Fibroblast of skin of left quadriceps (primary cell): ENCODE measurements around the gene MME.

ENCODE experiments used
- DNase-seq, 2 experiments: peaks; one replicate each; pipeline ENCODE4 v3.0.0-alpha.2; 2013; ENCODE audit warnings: low read depth in 2 of 2

MME gene

DNA sequence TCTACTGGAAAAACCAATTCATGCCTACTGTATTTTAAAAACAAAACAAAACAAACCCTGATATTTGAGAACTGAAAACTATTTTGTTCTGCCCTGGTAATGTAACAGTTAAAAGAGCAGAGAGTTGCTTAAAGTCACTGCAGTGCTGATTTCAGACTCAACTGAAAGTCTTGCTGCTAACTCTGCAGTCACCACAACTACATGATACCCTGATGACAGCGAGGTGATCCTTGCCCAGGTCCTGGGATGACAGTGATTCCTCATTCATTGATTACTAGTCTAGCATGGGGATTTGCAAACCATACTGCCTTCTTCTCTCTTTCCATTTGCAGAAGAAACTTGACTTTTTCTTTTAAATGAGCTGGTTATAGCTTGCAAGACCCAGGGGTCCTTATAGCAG lies 67.5 kb downstream of the MME start:
- DNase-seq: no peak

DNA sequence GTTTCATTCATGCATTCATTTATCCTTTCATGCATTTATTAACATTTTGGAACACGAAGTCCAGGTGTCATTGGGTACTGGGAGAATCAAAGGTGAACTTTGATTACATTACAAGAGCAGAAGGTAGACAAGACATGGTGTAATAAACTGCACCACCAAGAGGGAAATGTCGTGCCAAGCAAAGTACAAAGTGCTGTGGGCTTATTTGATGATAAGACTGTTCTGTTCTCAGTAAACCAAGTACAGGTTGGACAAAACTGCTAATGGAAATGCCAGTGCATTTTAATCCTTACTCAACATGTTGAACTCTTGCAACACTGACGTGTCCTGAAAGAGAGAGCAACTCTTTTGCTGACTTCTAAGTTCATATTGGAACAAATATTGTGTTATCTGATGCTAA lies 69.4 kb downstream of the MME start:
- no peak for DNase-seq

DNA sequence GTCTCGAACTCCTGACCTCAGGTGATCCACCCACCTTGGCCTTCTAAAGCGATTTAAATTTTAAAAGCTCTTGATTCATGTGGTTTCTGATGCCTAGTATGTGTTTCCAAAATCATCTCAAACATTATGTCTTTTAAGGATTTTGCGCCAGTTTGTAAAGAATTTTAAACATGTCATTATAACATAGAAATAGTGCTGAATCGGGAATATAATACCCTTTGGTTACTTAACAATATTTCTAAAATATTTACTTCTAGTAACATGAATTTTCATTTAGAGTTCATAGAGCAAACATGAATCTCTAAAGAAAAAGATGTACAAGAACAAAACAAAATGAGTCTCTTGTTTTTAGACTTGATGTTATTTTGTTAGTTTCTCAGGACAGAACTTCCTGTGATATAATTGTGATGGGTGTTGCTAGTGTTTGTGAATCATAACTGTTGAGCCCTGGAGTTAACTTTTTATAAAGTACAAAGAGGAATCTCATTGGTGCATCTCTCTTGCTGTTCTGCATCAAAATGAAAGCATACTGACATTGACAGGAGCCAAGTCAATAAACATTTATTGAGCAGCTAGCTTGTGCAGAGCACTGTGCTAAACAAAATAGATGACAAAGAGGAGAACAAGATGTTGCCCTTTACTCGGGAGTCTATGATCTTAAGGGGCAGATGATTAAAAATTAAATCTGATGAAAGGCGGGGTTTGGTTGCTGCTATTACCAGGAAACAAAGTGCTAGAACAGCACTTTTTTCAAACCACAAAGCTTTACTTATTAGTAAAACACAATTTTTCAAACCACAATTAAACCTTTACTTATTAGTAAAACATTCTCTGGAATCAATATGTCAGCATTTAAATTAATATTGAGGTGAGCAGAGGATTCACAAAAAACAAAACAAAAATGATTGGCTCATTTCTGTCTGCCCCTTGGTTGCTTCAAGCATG lies 73.4 kb downstream of the MME start:
- DNase-seq: no peak

DNA sequence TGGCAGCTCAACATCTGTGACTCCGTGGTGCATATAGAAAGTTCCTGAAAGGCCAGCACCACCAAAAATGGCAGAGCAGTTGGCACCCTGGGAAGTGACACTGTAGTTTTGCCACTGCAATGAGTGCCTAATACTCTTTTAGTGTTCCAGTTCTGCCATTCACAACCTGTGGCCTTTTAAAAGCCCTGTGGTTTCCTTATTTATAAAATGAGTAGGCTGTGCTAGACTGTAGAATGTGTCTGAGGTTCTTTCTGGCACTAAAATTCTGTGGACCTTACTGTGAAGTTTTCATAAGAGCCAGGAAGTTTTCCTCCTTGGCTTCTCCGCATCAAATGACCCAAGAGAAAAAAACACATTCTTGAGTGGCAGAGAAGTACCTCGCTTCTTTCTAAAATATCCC lies 74.1 kb downstream of the MME start:
- no peak for DNase-seq

DNA sequence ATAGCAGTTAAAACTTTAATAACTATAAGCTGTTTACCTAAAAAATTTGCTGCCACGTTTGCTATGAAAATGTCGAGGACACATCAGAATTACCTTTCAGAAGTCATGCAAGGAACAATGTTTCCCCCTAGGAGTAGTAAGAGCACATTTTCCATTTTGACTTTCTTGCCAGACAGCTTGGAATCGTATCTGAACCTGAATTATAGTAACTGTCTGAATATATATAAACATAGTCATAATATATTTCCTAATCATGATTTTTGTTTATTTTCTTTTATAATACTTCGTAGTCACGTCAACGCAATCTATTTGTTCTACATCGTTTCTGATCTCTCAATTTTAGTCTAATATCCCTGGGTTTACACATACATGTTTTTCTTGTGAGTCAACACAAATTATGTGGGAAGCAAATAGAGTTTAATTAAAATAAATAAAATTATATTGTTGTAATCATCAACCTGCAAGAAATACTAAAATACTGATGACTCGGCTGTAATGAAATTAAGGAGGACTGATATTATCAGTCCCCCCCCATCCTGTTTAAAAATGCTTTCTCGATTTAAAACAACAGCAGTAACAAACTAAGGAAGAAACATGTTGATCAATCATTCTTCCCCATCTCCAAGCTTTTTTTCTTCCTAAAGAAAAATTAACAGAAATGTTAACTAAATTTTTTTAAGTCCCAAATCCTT lies 78.4 kb downstream of the MME start:
- no peak for DNase-seq

DNA sequence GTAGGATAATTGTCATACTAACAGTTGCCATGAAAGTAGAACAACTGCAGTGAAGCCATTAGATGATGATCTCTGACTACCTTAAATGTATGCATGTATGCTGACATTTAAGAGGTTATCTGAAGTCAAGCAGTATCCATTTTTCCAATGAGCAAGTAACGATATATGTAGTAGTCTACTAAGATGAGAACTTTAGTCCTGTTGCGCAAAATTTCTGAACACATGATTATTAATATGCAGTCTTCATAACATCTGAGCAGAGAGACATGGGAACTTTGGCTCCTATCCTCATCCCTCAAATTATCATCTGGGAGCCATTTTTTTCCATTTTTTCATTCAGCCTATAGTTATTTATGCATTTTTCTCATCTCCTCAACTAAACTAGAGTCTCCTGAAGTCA lies 79.2 kb downstream of the MME start:
- DNase-seq: no peak

DNA sequence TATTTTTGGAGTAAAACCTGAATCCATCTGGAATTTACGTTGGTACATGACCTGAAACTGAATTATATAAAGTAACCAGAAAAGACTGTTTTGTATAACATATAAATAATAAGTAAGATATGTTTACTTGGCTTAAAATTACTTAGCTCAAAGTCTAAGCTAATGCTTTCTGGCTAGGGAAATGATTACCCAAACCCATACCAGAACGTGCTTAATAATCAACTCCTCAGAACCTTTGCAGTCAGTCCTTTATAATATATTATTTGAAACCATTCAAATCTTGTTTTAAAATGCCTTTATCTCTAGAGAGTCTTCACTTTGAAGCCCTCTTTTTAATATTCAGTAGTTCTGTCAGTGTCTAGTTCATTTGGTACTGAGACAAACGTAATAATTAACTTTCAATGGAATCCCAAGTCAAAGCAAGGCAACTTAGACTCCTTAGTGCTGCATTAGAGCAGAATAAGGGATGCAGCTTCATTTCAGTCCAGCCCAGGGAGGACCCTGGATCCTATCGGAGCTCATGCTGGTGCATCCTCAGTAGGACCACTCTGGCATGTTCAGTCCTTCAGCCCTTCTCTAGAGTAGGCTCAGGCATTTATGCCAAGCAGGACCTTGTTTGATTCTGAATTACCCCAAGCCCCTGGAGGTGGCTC lies 81.6 kb downstream of the MME start:
- no peak for DNase-seq

DNA sequence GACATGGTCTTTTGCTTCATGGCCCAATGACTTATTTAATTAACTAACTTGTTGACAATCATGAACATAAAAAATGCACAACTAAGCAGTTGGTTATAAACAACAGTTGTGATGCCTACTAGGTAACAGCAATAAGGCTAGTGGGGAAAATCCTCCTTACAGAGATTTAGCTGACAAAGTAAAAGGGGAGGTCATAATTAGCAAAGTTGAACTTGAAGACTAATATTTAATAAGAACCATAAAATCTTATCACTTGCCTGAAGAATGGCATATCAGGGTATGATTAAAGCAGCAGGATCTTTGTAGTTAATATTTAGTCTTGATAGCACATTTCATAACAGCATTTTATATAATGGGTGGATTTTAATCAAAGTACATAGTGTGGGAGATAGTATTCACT lies 84.2 kb downstream of the MME start:
- DNase-seq: no peak

DNA sequence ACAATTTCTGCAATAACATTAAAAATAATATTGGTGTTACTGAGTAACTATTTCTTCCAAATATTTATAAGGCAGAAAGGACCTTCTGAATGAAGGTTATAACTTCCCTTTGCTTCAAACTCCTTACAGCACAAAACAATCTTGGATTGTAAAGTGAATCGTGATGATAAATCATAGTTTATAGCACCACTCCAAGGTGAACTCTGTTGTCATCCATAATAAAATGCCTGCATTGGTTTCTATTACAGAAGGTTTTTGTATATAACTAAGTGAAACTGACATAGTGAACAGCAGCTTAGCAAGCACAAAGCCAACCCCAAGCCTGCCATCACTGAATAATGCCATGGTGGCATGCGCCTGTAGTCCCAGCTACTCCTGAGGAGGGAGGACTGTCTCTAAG lies 86.3 kb downstream of the MME start:
- no peak for DNase-seq

DNA sequence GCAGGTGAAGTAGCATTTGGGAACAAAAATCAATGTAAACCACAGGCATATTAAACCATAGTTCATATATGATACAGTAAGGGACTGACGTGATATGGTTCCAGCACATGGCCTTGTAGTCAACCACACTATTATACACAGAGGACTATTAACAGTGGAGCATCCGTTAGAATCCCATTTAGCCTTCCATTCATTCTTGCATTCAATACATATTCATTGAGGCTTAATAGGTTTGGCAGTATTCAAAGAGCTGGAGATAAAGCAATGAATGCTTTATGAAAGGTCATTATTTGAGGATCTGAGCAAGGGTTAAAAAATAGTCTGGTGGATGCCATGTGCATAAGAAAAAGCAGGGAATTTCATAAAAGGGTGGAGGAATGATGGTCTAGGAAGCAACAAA lies 89.1 kb downstream of the MME start:
- no peak for DNase-seq

DNA sequence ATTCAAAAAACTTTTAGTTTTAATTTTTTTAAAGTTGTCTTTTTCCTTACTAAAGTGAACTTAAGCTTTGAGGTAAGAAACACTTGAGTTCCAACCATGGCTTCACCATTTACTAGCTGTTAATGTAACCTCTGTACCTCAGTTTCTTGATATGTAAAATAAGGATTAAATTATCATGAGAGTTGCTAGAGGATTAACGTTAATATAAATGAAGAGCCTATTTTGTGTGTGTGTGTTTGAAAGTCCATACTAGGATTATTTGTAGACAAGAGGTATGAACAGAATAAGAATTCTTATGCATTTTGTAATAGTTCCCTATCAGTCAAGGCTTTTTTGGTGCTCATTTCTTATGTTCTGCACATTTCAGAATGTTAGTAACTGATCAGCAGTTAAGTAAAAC lies 93.7 kb downstream of the MME start:
- no peak for DNase-seq

DNA sequence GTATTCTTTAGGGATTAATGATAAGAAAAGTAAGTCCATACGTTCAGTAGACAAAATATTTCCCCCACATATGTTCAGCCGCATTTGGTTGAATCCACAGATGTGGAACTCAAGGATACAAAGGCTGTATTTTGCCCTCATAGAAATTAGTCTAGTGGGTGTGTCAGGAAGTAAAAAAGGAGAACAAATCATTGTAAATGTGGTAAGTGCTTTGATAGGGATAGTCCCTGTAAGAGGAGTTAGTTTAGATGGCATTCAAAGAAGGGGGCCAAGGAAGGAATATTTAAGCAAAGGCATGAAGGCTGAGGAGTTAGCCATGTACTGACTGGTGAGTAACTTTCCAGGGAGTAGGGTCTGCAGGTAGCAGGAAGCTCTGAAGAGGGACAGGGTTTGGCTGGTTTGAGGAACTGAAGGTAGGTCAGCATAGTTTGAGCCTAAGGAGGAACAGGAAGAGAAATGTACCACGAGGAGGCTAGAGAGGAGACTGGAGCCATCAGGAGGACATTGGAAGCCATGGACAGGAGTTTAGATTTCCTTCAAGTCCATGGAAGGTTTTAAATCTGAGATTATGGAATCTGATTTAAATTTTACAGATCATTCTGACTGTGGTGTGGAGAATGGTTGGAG lies 98.8 kb downstream of the MME start:
- no peak for DNase-seq

DNA sequence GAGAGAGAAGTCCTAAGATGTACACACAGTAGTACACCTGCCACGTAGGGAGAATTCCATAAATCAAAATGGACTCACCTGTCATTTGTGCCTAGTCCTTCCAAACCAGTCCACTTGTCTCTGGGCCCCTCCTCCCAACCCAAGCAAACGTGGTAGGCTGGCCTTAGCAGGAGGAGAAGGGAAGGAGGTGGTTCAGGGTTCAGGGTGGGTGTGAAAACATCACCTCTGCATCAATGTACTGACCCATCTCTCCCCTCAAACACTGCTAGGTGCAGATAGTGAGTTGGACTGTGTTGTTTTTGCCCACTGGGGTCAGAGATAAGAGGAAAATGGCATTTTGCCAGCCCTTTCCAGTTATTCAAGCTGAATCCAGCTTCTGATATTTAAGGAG lies 99.3 kb downstream of the MME start:
- no peak for DNase-seq

DNA sequence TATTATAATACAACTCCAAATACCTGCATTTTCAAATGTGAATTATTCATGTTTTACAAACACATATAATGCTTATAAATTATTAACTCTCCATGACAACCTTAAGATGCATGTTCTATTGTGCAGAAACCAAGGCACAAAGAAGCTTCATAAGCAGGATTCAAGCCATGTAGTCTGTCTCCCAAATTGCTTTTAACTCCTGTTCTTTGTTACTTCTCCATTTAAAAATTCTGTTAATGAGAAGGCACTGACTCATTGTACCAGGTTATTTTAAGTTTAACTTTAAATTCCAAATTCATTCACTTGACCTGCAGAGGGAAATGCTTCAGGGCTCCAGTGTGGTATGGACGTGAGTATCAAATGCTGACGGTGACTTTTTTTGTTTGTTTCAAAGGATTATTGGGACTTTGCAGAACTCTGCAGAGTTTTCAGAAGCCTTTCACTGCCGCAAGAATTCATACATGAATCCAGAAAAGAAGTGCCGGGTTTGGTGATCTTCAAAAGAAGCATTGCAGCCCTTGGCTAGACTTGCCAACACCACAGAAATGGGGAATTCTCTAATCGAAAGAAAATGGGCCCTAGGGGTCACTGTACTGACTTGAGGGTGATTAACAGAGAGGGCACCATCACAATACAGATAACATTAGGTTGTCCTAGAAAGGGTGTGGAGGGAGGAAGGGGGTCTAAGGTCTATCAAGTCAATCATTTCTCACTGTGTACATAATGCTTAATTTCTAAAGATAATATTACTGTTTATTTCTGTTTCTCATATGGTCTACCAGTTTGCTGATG lies 100.0 kb downstream of the MME start:
- no peak for DNase-seq

DNA sequence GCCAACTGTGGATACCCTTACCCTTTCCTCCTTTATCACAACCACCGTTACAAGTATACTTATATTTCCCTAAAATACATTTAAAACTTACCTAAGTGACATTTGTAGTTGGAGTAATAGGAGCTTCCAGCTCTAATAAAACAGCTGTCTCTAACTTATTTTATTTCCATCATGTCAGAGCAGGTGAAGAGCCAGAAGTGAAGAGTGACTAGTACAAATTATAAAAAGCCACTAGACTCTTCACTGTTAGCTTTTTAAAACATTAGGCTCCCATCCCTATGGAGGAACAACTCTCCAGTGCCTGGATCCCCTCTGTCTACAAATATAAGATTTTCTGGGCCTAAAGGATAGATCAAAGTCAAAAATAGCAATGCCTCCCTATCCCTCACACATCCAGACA lies 102.3 kb downstream of the MME start:
- no peak for DNase-seq

DNA sequence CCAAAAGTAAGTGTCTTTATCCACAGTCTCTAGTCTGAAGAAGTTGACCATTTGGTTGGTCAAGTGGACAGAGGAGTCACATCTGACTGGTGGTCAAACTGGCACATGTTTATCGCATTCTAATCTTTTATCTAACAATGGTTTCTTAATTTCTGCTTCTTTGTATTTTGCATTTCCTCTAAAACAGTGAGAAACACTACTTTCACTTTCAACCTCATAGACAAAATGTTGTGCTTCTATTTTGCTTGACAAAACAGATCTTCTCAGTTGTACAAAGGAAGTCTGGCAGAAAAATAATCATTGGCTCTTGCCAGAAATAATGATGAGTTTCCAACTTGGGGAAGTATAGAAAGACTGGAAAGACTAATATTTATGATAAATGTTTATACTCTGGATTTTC lies 103.9 kb downstream of the MME start:
- DNase-seq: no peak

DNA sequence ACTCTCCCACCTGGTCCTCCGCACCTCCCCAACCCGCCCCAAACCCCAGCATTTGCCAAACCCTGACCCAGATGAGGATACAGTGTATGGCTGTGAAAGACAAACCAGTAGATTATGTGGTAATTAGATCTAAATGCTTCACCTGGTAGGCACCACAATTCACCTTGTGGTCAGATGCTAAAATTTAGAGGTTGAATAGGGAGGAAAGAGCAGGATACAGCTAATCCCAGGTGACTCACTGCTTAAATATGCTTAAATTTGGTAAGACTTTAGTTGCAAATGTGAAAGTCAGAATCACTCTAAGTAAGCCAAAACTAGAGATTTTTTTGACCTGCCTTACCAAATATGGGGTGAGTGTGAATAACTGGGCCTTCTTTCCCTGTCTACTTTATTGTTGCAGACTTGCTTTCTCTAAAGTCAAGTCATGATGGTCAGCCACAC lies 105.5 kb downstream of the MME start:
- peak; percentile 69 for DNase-seq

DNA sequence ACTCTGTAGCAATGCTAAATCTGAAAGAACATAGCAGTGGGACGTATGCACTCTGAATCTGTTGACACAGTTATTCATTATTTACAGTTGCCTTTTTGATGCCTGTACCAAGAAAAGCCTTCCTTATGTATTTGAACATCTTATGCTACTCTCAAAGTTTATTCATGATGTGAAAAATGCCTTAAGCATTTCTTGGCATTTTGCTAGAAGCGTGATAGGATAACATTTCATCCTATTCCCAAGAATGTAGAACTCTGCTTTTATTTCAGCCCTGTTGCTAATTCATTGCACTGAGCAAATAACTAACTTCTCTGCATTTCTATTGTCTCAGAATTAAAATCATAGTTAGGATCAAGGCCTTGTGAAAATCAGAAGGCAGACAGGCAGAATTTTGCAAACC lies 107.9 kb downstream of the MME start:
- DNase-seq: peak; percentile 18 to 23

DNA sequence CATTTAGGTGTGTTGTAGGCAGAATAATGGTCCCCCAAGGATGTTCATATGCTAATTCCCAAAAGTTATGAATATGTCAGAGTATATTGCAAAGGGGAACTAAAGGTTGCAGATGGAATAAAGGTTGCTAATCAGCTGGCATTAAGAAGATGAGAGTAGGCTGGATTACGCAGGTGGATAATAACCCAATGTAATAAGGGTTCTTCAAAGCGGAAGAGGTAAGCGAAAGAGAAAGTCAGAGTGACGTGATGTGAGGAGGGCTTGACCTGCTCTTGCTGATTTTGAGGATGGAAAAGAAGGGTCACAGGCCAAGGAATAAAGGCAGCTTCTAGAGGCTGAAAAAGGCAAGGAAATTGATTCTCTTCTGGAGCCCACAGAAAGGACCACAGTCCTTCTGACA lies 109.4 kb downstream of the MME start:
- no peak for DNase-seq

DNA sequence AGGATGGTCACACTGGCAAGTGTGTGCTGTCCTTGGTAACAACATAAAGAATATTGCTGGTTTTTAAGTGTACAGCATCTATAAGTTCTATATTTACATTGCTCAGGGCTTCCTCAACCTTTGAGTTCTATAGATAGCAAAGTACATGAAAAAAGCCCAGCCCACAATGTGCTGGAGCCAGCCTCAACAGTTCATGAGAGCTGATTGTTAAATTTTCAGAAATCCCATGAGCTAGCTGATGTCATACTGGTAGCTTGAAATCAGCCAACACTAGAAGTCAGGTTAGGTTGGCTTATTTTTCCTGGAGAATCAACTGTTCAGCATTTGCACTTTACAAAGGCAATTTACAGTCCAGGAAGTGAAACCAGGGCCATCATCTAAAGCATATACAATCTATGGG lies 110.6 kb downstream of the MME start:
- DNase-seq: no peak

DNA sequence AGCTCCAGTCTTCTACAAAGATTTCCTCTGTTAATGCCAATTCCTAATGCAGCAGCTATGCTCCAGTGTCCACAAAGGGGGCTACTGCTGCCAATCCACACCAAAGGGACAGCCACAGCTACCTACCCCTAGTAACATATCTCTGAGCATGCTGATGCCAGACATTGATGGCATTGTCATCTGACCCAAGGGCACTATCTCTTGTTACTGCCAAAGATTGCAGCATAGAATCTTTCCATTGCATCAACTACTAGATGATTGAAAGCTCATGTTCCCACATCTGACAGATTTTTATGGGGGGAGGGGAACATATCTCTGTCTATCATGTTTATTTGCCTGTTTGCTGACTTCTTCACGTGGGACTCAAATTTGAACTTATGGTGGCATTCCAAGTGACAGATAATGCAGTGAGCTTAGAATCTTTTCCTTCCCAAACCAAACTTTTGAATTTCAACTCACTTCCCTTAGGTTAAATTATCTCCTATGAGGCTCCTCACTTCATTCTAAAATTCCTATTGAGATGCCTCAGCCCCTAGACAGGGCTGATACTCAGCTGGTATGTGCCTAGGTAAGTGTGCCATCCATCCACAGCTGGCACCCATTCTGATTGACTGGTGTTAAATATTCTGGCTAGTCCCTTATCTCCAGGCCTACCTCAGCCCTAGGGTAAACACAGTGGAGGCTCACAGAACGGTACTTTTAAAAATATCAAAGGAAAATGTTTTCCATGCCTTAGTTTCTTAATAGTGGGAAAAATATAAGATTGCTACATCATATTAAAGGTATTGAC lies 113.0 kb downstream of the MME start:
- no peak for DNase-seq
